ENCODE data around the gene SETD1A. TPM values are rescaled to one million over a fixed set of nuclear protein-coding genes. Genes with fewer than 3 reads are reported as not detected.

Gene SETD1A
- total RNA-seq, 6 donors from 2014 or later = 9.1 to 30.4 (median 17.0) TPM

DNA sequence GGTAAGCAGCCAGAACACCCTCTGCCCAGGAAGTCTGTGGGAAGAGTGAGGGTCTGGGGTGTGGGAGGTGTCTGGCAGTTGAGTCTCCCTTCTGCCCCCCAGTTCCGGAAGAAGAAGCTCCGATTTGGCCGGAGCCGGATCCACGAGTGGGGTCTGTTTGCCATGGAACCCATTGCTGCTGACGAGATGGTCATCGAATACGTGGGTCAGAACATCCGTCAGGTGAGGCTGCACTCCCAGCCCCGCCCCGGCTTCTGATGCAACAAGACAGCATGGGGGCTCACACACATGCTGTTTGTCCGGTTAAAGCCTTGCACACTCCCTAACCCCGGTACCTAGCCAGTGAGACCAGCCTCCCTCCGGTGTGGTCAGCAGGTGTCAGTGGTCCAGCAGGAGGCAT, 23.4 kb downstream of the SETD1A start:
- Histone ChIP-seq H3K27me3 (no peaks in the 10 kb centered on the region), H3K9me3 (no peaks in the 10 kb centered on the region), H3K36me3 (peaks cover 16 to 88% (median 73%) of the 10 kb centered on the region in 4 donors), H3K4me1 (peaks cover 8 to 11% (median 9%) of the 10 kb centered on the region in 4 donors), H3K4me3 (no peak overlapping the region), H3K27ac (no peak overlapping the region)
- no peak for TF ChIP-seq POLR2A (IDR thresholded peaks at IDR 0.05)
- TF ChIP-seq, protein P1, sequence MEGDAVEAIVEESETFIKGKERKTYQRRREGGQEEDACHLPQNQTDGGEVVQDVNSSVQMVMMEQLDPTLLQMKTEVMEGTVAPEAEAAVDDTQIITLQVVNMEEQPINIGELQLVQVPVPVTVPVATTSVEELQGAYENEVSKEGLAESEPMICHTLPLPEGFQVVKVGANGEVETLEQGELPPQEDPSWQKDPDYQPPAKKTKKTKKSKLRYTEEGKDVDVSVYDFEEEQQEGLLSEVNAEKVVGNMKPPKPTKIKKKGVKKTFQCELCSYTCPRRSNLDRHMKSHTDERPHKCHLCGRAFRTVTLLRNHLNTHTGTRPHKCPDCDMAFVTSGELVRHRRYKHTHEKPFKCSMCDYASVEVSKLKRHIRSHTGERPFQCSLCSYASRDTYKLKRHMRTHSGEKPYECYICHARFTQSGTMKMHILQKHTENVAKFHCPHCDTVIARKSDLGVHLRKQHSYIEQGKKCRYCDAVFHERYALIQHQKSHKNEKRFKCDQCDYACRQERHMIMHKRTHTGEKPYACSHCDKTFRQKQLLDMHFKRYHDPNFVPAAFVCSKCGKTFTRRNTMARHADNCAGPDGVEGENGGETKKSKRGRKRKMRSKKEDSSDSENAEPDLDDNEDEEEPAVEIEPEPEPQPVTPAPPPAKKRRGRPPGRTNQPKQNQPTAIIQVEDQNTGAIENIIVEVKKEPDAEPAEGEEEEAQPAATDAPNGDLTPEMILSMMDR (IDR thresholded peaks at IDR 0.05) = no peak
- no peak for TF ChIP-seq POLR2AphosphoS5 (IDR thresholded peaks at IDR 0.05)
- TF ChIP-seq EP300 (IDR thresholded peaks at IDR 0.05) = no peak
- ATAC-seq (ENCODE audit: low FRiP score in 2 of 2) = no peak
- 90 to 100% methylated on average over 4 to 14 of the region's 14 CpGs for WGBS, 2 donors
- DNase-seq = no peak

DNA sequence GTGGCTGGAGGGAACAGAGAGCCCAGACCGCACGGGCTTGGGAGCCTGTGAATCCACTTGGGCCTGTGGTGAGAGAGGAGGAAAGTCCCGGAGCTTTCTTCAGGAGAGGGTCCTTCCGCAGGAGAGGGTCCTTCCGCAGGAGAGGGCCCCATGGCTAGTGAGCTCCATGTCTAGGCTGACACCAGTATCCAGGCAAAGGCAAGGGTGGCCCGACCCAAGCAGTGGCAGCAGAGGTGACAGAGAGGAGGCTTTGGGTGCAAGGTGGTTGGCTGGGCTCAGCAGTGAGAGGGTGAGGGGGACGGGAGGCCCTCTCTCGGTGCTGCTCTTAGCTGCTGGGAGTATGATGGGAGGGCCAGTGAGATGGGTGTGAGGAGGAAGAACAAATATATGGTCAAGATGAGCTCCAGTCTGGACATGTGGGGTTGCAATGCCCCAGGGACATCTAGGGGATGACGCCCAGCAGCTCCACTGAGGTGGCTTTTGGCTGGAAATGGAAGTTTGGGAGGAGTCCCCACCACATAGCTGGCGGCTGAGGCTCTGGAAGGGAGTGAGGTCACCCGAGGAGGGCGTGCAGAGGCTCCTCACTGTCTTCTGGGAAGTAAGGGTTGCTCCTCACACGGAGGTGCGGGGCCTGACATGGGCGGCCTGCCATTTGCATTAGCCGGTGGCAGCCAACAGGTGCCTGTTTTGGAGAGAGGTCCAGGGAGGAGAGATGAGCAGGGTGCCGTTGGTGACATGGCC, 25.2 kb downstream of the SETD1A start:
- Histone ChIP-seq H3K4me3 (no peak overlapping the region), H3K27me3 (no peaks in the 10 kb centered on the region), H3K27ac (no peak overlapping the region), H3K4me1 (peaks cover 8 to 11% (median 9%) of the 10 kb centered on the region in 4 donors), H3K9me3 (no peaks in the 10 kb centered on the region), H3K36me3 (peaks cover 12 to 74% (median 57%) of the 10 kb centered on the region in 4 donors)
- ATAC-seq (ENCODE audit: low FRiP score in 2 of 2) = peak in 1 of 2 donors; percentile 77
- no peak for TF ChIP-seq EP300 (IDR thresholded peaks at IDR 0.05)
- TF ChIP-seq, protein P1 (IDR thresholded peaks at IDR 0.05) = no peak
- TF ChIP-seq POLR2AphosphoS5 (IDR thresholded peaks at IDR 0.05) = no peak
- no peak for TF ChIP-seq POLR2A (IDR thresholded peaks at IDR 0.05)
- no peak for DNase-seq
- 85 to 93% methylated on average over 16 of the region's 17 CpGs for WGBS, 2 donors

DNA sequence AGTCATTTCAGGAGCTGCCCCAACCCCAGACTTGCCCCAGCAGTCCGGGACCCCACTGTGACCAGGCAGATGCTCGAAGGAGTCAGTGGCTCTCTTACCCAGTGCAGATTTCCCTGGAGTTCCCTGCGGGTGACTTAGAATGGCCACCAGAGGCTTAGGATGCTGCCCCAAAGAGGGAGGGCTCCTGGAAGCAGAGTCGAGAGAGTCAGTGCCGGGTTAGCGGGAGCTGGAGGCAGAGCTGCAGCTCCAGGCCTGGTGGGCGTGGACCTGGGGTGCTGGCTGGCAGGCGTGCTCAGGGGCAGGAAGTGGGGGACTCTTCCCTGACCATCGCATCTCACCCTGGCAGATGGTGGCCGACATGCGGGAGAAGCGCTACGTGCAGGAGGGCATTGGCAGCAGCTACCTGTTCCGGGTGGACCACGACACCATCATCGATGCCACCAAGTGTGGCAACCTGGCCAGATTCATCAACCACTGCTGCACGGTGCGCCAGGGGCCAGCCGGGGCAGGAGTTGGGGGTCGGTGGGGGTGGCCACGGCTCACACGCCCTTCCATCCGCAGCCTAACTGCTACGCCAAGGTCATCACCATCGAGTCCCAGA, 25.8 kb downstream of the SETD1A start:
- H3K27ac ChIP-seq = no peak overlapping the region
- DNase-seq (no peak), ATAC-seq (ENCODE audit: low FRiP score in 2 of 2) (no peak)
- H3K9me3 ChIP-seq = no peaks in the 10 kb centered on the region
- peaks cover 8 to 11% (median 9%) of the 10 kb centered on the region in 4 donors for H3K4me1 ChIP-seq
- peaks cover 12 to 67% (median 55%) of the 10 kb centered on the region in 4 donors for H3K36me3 ChIP-seq
- no peak overlapping the region for H3K4me3 ChIP-seq
- TF ChIP-seq POLR2AphosphoS5 (IDR thresholded peaks at IDR 0.05) (no peak), POLR2A (IDR thresholded peaks at IDR 0.05) (no peak), EP300 (IDR thresholded peaks at IDR 0.05) (no peak)
- TF ChIP-seq, protein P1 (IDR thresholded peaks at IDR 0.05) = no peak
- WGBS, 2 donors = 85 to 90% methylated on average over 12 to 24 of the region's 25 CpGs
- H3K27me3 ChIP-seq = no peaks in the 10 kb centered on the region

DNA sequence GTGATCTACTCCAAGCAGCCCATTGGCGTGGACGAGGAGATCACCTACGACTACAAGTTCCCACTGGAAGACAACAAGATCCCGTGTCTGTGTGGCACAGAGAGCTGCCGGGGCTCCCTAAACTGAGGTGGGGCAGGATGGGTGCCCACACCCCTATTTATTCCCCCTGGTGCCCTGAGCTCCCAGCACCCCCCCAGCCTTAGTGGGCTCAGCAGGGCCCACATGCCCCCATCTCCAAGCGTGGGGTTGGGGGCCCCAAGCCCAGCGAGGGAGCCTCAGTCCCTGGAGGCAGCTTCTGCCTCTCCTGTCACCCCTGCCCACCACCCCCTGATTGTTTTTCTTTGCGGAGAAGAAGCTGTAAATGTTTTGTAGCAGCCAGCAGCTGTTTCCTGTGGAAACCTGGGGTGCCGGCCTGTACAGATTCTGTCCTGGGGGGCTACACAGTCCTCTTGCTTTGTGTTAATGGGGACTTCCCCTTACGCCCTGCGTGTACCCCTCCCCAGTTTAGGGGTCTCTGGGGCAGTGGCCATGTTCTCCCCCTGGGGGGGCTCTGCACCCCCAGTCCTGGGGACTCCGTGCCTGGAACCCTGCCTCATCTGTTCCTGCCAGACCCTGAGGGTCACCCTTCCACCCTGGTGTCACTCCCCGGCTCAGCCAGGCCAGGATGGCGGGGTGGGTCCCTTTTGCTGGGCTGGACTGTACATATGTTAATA, 26.5 kb downstream of the SETD1A start:
- Histone ChIP-seq H3K4me3 (no peak overlapping the region), H3K9me3 (no peaks in the 10 kb centered on the region), H3K36me3 (peaks cover 12 to 60% (median 50%) of the 10 kb centered on the region in 4 donors), H3K27ac (no peak overlapping the region), H3K27me3 (no peaks in the 10 kb centered on the region), H3K4me1 (peaks cover 8 to 11% (median 9%) of the 10 kb centered on the region in 4 donors)
- 79 to 81% methylated on average over 6 to 13 of the region's 14 CpGs for WGBS, 2 donors
- TF ChIP-seq POLR2AphosphoS5 (IDR thresholded peaks at IDR 0.05) (no peak), EP300 (IDR thresholded peaks at IDR 0.05) (no peak), POLR2A (IDR thresholded peaks at IDR 0.05) (no peak)
- TF ChIP-seq, protein P1 (IDR thresholded peaks at IDR 0.05) = no peak
- DNase-seq (no peak), ATAC-seq (ENCODE audit: low FRiP score in 2 of 2) (no peak)

Data from upper lobe of left lung (tissue), 6 donors.